ENCODE results near the gene ZNF442.

Gene ZNF442

GRCh38 chr19:12330340-12330739 is 35.1 kb downstream of the ZNF442 start:
- TF ChIP-seq EZH2 (optimal IDR thresholded peaks at IDR 0.05; ENCODE audit: low read depth, low read length), result no peak
- no peak for TF ChIP-seq CTCF (IDR thresholded peaks at IDR 0.05; ENCODE audit: low read length)
- TF ChIP-seq EZH2phosphoT487 (IDR thresholded peaks at IDR 0.05; ENCODE audit: low read length), result no peak
- H3K79me2 ChIP-seq (ENCODE audit: low read length), result no peaks in the 10 kb centered on the region
- H2AFZ ChIP-seq (ENCODE audit: low read length), result no peak overlapping the region
- H3K9me3 ChIP-seq (replicated peaks; ENCODE audit: insufficient read depth, low read length), result no peaks in the 10 kb centered on the region
- no peaks in the 10 kb centered on the region for H3K27me3 ChIP-seq (replicated peaks; ENCODE audit: insufficient read depth, low read length)
- H3K4me2 ChIP-seq (ENCODE audit: low read depth, low read length), result no peak overlapping the region
- no peak overlapping the region for H3K27ac ChIP-seq (ENCODE audit: low read length)
- H3F3A ChIP-seq (ENCODE audit: insufficient read depth, low read length), result no peaks in the 10 kb centered on the region
- H3K4me3 ChIP-seq (ENCODE audit: low read length), result no peak overlapping the region
- no peaks in the 10 kb centered on the region for H4K20me1 ChIP-seq (ENCODE audit: insufficient read depth, low read length)
- no peaks in the 10 kb centered on the region for H3K4me1 ChIP-seq (ENCODE audit: low read length)
- no peaks in the 10 kb centered on the region for H3K36me3 ChIP-seq (replicated peaks; ENCODE audit: insufficient read depth, low read length)
- no peaks in the 10 kb centered on the region for H3K9me2 ChIP-seq (replicated peaks; ENCODE audit: insufficient read depth, low read length)
- no peak for DNase-seq
- H3K9ac ChIP-seq (ENCODE audit: low read length), result no peak overlapping the region

- no peaks in the 10 kb centered on the region for H3K9me2 ChIP-seq (replicated peaks; ENCODE audit: insufficient read depth, low read length)
- no peak overlapping the region for H2AFZ ChIP-seq (ENCODE audit: low read length)
- no peaks in the 10 kb centered on the region for H3K9me3 ChIP-seq (replicated peaks; ENCODE audit: insufficient read depth, low read length)
These were observed 39.8 kb downstream of the ZNF442 start for GRCh38 chr19:12325690-12326089.

GRCh38 chr19:12318782-12319413 is 46.6 kb downstream of the ZNF442 start:
- H3K79me2 ChIP-seq (ENCODE audit: low read length), result no peaks in the 10 kb centered on the region
- no peak overlapping the region for H3K4me2 ChIP-seq (ENCODE audit: low read depth, low read length)
- H3K9ac ChIP-seq (ENCODE audit: low read length), result no peak overlapping the region
- no peak for DNase-seq
- H4K20me1 ChIP-seq (ENCODE audit: insufficient read depth, low read length), result no peaks in the 10 kb centered on the region
- TF ChIP-seq EZH2phosphoT487 (IDR thresholded peaks at IDR 0.05; ENCODE audit: low read length) (no peak), EZH2 (optimal IDR thresholded peaks at IDR 0.05; ENCODE audit: low read depth, low read length) (no peak), CTCF (IDR thresholded peaks at IDR 0.05; ENCODE audit: low read length) (no peak)
- H3K9me2 ChIP-seq (replicated peaks; ENCODE audit: insufficient read depth, low read length), result no peaks in the 10 kb centered on the region
- no peaks in the 10 kb centered on the region for H3K27me3 ChIP-seq (replicated peaks; ENCODE audit: insufficient read depth, low read length)
- no peaks in the 10 kb centered on the region for H3F3A ChIP-seq (ENCODE audit: insufficient read depth, low read length)
- no peaks in the 10 kb centered on the region for H3K36me3 ChIP-seq (replicated peaks; ENCODE audit: insufficient read depth, low read length)
- H3K4me3 ChIP-seq (ENCODE audit: low read length), result no peak overlapping the region
- H3K4me1 ChIP-seq (ENCODE audit: low read length), result no peaks in the 10 kb centered on the region
- no peak overlapping the region for H2AFZ ChIP-seq (ENCODE audit: low read length)
- H3K9me3 ChIP-seq (replicated peaks; ENCODE audit: insufficient read depth, low read length), result no peaks in the 10 kb centered on the region
- H3K27ac ChIP-seq (ENCODE audit: low read length), result no peak overlapping the region

More at GRCh38 chr19:12325690-12326089, 39.8 kb downstream of the ZNF442 start:
- Histone ChIP-seq H3K36me3 (replicated peaks; ENCODE audit: insufficient read depth, low read length) (no peaks in the 10 kb centered on the region), H3K4me1 (ENCODE audit: low read length) (no peaks in the 10 kb centered on the region), H3K4me3 (ENCODE audit: low read length) (no peak overlapping the region), H4K20me1 (ENCODE audit: insufficient read depth, low read length) (no peaks in the 10 kb centered on the region), H3K27ac (ENCODE audit: low read length) (no peak overlapping the region), H3K4me2 (ENCODE audit: low read depth, low read length) (no peak overlapping the region), H3F3A (ENCODE audit: insufficient read depth, low read length) (no peaks in the 10 kb centered on the region), H3K27me3 (replicated peaks; ENCODE audit: insufficient read depth, low read length) (no peaks in the 10 kb centered on the region), H3K9ac (ENCODE audit: low read length) (no peak overlapping the region), H3K79me2 (ENCODE audit: low read length) (no peaks in the 10 kb centered on the region)
- no peak for DNase-seq
- no peak for TF ChIP-seq CTCF (IDR thresholded peaks at IDR 0.05; ENCODE audit: low read length)
- no peak for TF ChIP-seq EZH2phosphoT487 (IDR thresholded peaks at IDR 0.05; ENCODE audit: low read length)

All from MM.1S (cell line).